Heart right ventricle (tissue), 16 donors: ENCODE measurements around the gene PSENEN. TPM values are rescaled to one million over a fixed set of nuclear protein-coding genes. Genes with fewer than 3 reads are reported as not detected.
A peak's percentile ranks its signal among the peaks of the same experiment; 100 is the strongest.

Experiments
- ATAC-seq, 8 donors: fragments of 200-7000 bp; cut with Tn5 transposase; one replicate each; pipeline ENCODE4 v1.9.1; 2020; ENCODE audit warnings: mild to moderate bottlenecking in 8 of 8, moderate library complexity in 8 of 8, moderate number of reproducible peaks in 1 of 8
- DNase-seq, 2 donors: peaks; one replicate each; pipeline ENCODE4 v3.0.0-alpha.2; 2020
- H3K27ac ChIP-seq, 10 donors: fragments of 200-600 bp; sonication (generic) in 2 of 10; one replicate each; pipeline versions ENCODE4 v1.5.0 to v1.8.0; 2020 to 2022; ENCODE audit warnings: mild to moderate bottlenecking in 3 of 10
- H3K27me3 ChIP-seq, 7 donors: fragments of 200-600 bp; one replicate each; pipeline ENCODE4 v1.8.0; 2021 to 2022; ENCODE audit warnings: mild to moderate bottlenecking in 2 of 7
- H3K36me3 ChIP-seq, 9 donors: fragments of 200-600 bp; sonication (generic) in 1 of 9; one replicate each; pipeline versions ENCODE4 v1.5.0 to v1.8.0; 2020 to 2022; ENCODE audit warnings: mild to moderate bottlenecking in 2 of 9
- H3K4me1 ChIP-seq, 9 donors: fragments of 200-600 bp; sonication (generic) in 1 of 9; one replicate each; pipeline versions ENCODE4 v1.5.0 to v1.8.0; 2020 to 2022; ENCODE audit warnings: mild to moderate bottlenecking in 4 of 9
- H3K4me3 ChIP-seq, 10 donors: fragments of 200-600 bp; sonication (generic) in 2 of 10; one replicate each; pipeline versions ENCODE4 v1.5.0 to v1.8.0; 2020 to 2022; ENCODE audit warnings: mild to moderate bottlenecking in 7 of 10, moderate library complexity in 2 of 10
- H3K9me3 ChIP-seq, 11 donors: fragments of 200-600 bp in 10 of 11; sonication (generic) in 2 of 11; one replicate each; pipeline versions ENCODE4 v1.5.0 to v1.8.0; 2013 to 2022; ENCODE audit warnings: mild to moderate bottlenecking in 2 of 11, control low read depth in 1 of 11, moderate library complexity in 1 of 11
- WGBS, 2 donors: extraction: QIAGEN DNeasy Blood & Tissue Kit; methylation state at CpG; one replicate each; pipeline ENCODE4 v1.1.7; 2013; ENCODE audit warnings: inconsistent platforms in 1 of 2; 5-methylcytosine and 5-hydroxymethylcytosine counted together
- intact Hi-C, 10 donors: fragments of 100-400 bp; cut with DNase I; formaldehyde crosslinking; loops; one replicate each; pipeline versions ENCODE4 v1.11.1 to v1.14.2; 2022
- polyA plus RNA-seq, 2 donors: library from polyadenylated mRNA; stranded (reverse); fragments of 200-250 nt; gene quantifications; one replicate each; pipeline ENCODE4 v1.2.3, GENCODE V29; 2013
- total RNA-seq, 10 donors: library from RNA; stranded (reverse); fragmentation: NEBNext Ultra II Directional in 3 of 10; extraction: Animal tissue kit (Norgen Biotek cat#: 25700) in 3 of 10; gene quantifications; one replicate each; pipeline versions ENCODE4 v1.2.1 to v1.2.4, GENCODE V29; 2021 to 2023
- TF ChIP-seq, protein P1 (sequence below), 9 donors: fragments of 200-600 bp; sonication (generic) in 2 of 9; IDR thresholded peaks; one replicate each; pipeline versions ENCODE4 v1.5.0 to v1.8.0; 2021 to 2022; ENCODE audit warnings: antibody characterized with exemption in 9 of 9, mild to moderate bottlenecking in 5 of 9, moderate library complexity in 1 of 9
- donor health status: Arrhythmogenic right ventricular cardiomyopathy.
- donor health status: ischemic (EF 13 %, LVEDD 7.1; RV severe dilation, severe dysfunction).
- donor health status: healthy with polysubstance abuse.
- donor health status: DM: no; HTN: yes; CAD: no.
- donor health status: DM: no; HTN: no; CAD: no.
- donor health status: ischemic (EF 25% LVEDD 6.9; RV normal size, moderate dysfunction).
- donor health status: ischemic (EF 25% LVEDD 5.7; RV mildly dilated, moderate dysfunction).
- donor health status: healthy.
- donor health status: DM: yes; HTN: yes; CAD: no.
- donor health status: Ischemic cardiomyopathy.
- donor health status: ischemic (EF 35%, LVEDD 5.7; RV mildly dilated, moderate dysfunction).
- donor health status: nonischemic (EF 11% LVEDD 7.7; RV severe dilation, severe dysfunction).
- donor health status: DM: yes; HTN: yes; CAD: no.
- donor health status: PGD.
- donor health status: ischemic (EF 29% LVEDD 5.4; RV normal size, mild dysfunction).
- donor health status: nonischemic (EF 23%, LVEDD 6.1; RV moderate dilation, normal function).

PSENEN gene
- total and polyA plus RNA-seq, 12 donors = 34.8 to 149 (median 47.2) TPM

DNA sequence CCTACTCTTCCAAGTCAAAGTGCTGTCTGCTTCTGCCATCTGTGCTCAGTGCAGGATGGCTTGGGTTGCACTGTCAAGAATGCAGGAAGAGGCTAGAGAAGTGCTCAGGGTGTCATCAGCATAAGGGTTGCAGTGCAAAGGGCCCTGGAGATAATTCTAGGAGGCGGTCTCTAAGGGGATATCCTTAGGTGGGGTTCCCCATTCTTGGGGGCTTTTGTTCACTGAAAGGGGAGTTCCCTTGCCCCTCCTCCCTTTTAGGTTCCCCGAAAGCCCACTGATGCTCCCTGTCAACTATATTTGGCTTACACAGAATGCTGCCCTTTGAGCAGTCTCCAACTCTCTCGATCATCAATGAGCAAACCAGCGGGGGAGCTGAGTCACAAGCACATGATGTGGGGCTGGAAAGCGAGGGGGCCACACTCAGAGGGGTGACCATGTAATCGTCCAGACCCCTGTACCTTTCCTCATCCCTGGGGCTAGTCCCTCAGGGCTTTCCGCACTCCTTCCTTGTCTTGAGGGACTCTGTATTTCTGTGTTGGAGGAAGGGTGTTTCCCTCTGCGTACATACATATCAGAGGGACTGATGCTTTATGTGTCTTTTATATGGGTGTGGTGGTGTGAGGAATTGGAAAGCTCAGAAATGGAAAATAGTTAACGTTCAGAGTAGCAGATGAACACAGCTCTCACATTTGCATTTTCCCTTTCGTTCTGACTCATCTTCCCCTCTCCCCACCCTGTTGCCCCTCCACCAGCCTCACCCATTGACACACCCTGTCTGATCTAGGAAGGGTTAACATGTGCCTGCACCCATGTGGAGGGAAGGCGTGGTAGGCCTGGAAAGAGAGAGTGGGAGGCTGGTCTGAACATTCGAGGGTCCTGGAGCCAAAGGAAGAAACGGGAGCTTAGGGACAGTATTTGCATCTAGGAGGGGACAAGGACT is 34.4 kb upstream of the PSENEN start:
- DNase-seq (no peak), ATAC-seq (no peak)
- TF ChIP-seq, protein P1, sequence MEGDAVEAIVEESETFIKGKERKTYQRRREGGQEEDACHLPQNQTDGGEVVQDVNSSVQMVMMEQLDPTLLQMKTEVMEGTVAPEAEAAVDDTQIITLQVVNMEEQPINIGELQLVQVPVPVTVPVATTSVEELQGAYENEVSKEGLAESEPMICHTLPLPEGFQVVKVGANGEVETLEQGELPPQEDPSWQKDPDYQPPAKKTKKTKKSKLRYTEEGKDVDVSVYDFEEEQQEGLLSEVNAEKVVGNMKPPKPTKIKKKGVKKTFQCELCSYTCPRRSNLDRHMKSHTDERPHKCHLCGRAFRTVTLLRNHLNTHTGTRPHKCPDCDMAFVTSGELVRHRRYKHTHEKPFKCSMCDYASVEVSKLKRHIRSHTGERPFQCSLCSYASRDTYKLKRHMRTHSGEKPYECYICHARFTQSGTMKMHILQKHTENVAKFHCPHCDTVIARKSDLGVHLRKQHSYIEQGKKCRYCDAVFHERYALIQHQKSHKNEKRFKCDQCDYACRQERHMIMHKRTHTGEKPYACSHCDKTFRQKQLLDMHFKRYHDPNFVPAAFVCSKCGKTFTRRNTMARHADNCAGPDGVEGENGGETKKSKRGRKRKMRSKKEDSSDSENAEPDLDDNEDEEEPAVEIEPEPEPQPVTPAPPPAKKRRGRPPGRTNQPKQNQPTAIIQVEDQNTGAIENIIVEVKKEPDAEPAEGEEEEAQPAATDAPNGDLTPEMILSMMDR (IDR thresholded peaks at IDR 0.05) = no peak
- WGBS, 2 donors = 64 to 67% methylated on average over 13 of the region's 13 CpGs
- no peak overlapping the region for H3K4me3 ChIP-seq
- intact Hi-C loops = loop anchor here in 4 of 10 donors (10.0 kb wide), 2 partner anchors 156 to 166 kb away; partner anchors contain the start of gene TMEM147 (in 3 of the 4)
- no peaks in the 10 kb centered on the region for H3K9me3 ChIP-seq
- H3K36me3 ChIP-seq = no peaks in the 10 kb centered on the region
- peaks cover 3 to 13% (median 8%) of the 10 kb centered on the region in 9 donors for H3K4me1 ChIP-seq
- H3K27me3 ChIP-seq = peaks cover 0 to 7% (median 0%) of the 10 kb centered on the region in 7 donors
- peak overlapping the region in 1 of 10 donors; percentile 57 for H3K27ac ChIP-seq

DNA sequence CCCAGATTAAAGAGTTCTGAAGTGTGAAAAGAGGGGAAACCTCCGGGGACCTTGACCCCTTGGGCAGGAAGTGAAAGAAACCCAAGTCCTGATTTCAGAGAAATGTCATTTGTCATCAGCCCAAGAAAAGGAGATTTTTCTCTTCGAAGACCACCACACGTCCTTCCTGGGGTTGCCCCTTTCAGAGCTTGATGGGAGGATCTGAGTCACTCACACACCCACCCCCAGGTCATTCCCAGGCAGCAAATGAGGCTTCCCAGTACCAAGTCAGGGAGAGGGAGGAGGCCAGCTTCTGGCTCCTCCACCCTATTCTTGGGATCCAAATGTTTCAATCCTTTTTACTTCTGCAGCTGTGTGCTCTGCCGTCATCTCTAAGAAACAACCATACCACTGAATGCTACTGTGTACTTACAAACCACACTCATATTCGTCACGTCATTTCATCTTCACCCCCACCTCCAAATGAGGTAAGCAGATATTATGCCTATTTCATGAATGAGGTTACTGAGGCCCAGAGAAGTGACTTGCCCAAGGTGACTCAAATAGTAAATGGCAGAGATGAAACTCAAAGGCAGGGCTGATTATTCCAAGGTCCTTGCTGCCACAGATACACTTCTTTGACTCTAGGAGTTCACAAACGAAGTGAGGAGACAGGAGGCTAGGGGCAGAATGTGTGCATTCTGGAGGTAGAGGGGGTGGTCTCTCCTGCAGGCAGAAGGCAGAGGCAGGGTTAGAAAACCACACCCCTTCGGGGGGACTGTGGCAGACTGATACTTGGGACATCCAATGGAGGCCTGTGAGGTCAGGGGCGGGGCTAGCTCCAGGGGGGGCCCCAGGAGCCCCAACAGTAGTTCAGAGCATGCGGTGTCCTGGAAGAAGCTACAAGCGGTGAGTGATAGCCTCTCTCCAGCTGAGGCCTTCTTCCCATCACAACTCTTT is 32.6 kb upstream of the PSENEN start:
- 76% methylated on average over 11 of the region's 11 CpGs for WGBS, 2 donors
- Histone ChIP-seq H3K4me1 (peaks cover 3 to 16% (median 12%) of the 10 kb centered on the region in 9 donors), H3K27ac (peak overlapping the region in 1 of 10 donors; percentile 58), H3K9me3 (no peaks in the 10 kb centered on the region), H3K4me3 (peak overlapping the region in 1 of 10 donors; percentile 20), H3K27me3 (peaks cover 0 to 7% (median 0%) of the 10 kb centered on the region in 7 donors), H3K36me3 (no peaks in the 10 kb centered on the region)
- TF ChIP-seq, protein P1 (IDR thresholded peaks at IDR 0.05) = no peak
- no peak for ATAC-seq
- no peak for DNase-seq
- intact Hi-C loops = loop anchor here in 4 of 10 donors (10.0 kb wide), 2 partner anchors 158 to 168 kb away; partner anchors contain the start of gene TMEM147 (in 3 of the 4)

DNA sequence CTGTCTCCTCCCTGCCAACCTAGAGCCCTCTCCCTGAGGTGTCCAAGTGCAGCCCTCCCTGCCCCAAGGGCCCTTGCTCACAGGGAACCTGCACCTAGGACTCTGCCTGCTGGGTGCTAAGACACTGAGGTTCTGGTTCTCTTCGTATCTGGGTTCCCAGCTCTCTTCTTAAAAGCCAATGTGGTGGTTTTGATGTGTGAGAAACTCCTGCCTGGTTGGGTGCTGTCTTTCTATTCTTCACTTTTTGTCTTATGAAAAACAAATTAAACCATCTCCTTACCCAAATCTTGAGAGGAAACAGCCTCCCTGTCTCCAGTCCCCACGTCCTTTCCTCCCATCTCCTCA is 32.0 kb upstream of the PSENEN start:
- TF ChIP-seq, protein P1 (IDR thresholded peaks at IDR 0.05) = no peak
- WGBS, 2 donors = 71 to 74% methylated on average over 2 of the region's 2 CpGs
- intact Hi-C loops = loop anchor here in 4 of 10 donors (10.0 kb wide), 2 partner anchors 159 to 169 kb away; partner anchors contain the start of gene TMEM147 (in 3 of the 4)

More for the DNA sequence above, 32.0 kb upstream of the PSENEN start:
- Histone ChIP-seq H3K9me3 (no peaks in the 10 kb centered on the region), H3K4me3 (peak overlapping the region in 1 of 10 donors; percentile 20), H3K36me3 (no peaks in the 10 kb centered on the region), H3K4me1 (peaks cover 3 to 17% (median 13%) of the 10 kb centered on the region in 9 donors), H3K27ac (peak overlapping the region in 1 of 10 donors; percentile 58), H3K27me3 (peaks cover 0 to 5% (median 0%) of the 10 kb centered on the region in 7 donors)
- ATAC-seq = no peak
- DNase-seq = no peak
